Ectodermal cell (in vitro differentiated cells): ENCODE results near the gene SLC29A1.
A peak's percentile ranks its signal among the peaks of the same experiment; 100 is the strongest.
"Not testable (repeated sequence)": the region's sequence is repeated elsewhere in the genome, so short reads cannot be mapped to it uniquely, and the experiment has no call there.

ENCODE experiments used
- H3K27ac ChIP-seq: 2 replicates; pipeline ENCODE4 v1.7.0; 2013; ENCODE audit warnings: mild to moderate bottlenecking, low read depth, low read length; ENCODE audit not compliant: insufficient read depth, poor library complexity, severe bottlenecking
- H3K27me3 ChIP-seq: 2 replicates; pipeline ENCODE4 v1.7.0; 2013; ENCODE audit warnings: mild to moderate bottlenecking, low read length; ENCODE audit not compliant: insufficient read depth, control insufficient read depth, poor library complexity, severe bottlenecking
- H3K36me3 ChIP-seq: one replicate; pipeline ENCODE4 v1.7.0; 2013; ENCODE audit warnings: low read length; ENCODE audit not compliant: control insufficient read depth, insufficient read depth
- H3K4me1 ChIP-seq: one replicate; pipeline ENCODE4 v1.7.0; 2013; ENCODE audit warnings: low read length; ENCODE audit not compliant: control insufficient read depth, insufficient read depth
- H3K4me3 ChIP-seq: 2 replicates; pipeline ENCODE4 v1.7.0; 2013; ENCODE audit warnings: low read depth, low read length, control low read depth; ENCODE audit not compliant: insufficient read depth
- H3K9me3 ChIP-seq: 2 replicates; pipeline ENCODE4 v1.7.0; 2013; ENCODE audit warnings: mild to moderate bottlenecking, low read length, moderate library complexity; ENCODE audit not compliant: control insufficient read depth
- WGBS, 2 experiments: methylation state at CpG; one replicate each; pipeline ENCODE4 v1.1.7; 2013; ENCODE audit warnings: missing lambda C conversion rate in 2 of 2; 5-methylcytosine and 5-hydroxymethylcytosine counted together

The SLC29A1 gene

GRCh38 chr6:44193307-44193910 is 30.0 kb upstream of the SLC29A1 start:
- H3K36me3 ChIP-seq = no peaks in the 10 kb centered on the region
- H3K9me3 ChIP-seq = no peaks in the 10 kb centered on the region
- no peaks in the 10 kb centered on the region for H3K4me1 ChIP-seq
- WGBS, 2 experiments = 91 to 94% methylated on average over 8 of the region's 8 CpGs
- H3K27ac ChIP-seq = no peak overlapping the region
- no peak overlapping the region for H3K4me3 ChIP-seq
- no peaks in the 10 kb centered on the region for H3K27me3 ChIP-seq

GRCh38 chr6:44194326-44194725 is 29.1 kb upstream of the SLC29A1 start:
- Histone ChIP-seq H3K27ac (no peak overlapping the region), H3K27me3 (no peaks in the 10 kb centered on the region), H3K4me3 (no peak overlapping the region), H3K36me3 (no peaks in the 10 kb centered on the region), H3K4me1 (no peaks in the 10 kb centered on the region), H3K9me3 (no peaks in the 10 kb centered on the region)
- 82% methylated on average over 5 of the region's 5 CpGs for WGBS, 2 experiments

GRCh38 chr6:44196351-44196750 is 27.0 kb upstream of the SLC29A1 start:
- H3K9me3 ChIP-seq, H3K4me1 ChIP-seq, H3K36me3 ChIP-seq, H3K27me3 ChIP-seq, H3K27ac ChIP-seq, H3K4me3 ChIP-seq: not testable (repeated sequence)
- 89 to 93% methylated on average over 11 of the region's 11 CpGs for WGBS, 2 experiments

- Histone ChIP-seq H3K4me1 (peaks cover 19% of the 10 kb centered on the region), H3K4me3 (no peak overlapping the region), H3K36me3 (no peaks in the 10 kb centered on the region), H3K27ac (no peak overlapping the region), H3K9me3 (no peaks in the 10 kb centered on the region), H3K27me3 (no peaks in the 10 kb centered on the region)
- WGBS, 2 experiments = 86 to 98% methylated on average over 3 of the region's 3 CpGs
Observed at GRCh38 chr6:44198684-44199083, 24.7 kb upstream of the SLC29A1 start.

GRCh38 chr6:44199883-44200282 is 23.5 kb upstream of the SLC29A1 start:
- Histone ChIP-seq H3K4me3 (no peak overlapping the region), H3K4me1 (peaks cover 19% of the 10 kb centered on the region), H3K9me3 (no peaks in the 10 kb centered on the region), H3K27ac (no peak overlapping the region), H3K27me3 (no peaks in the 10 kb centered on the region), H3K36me3 (no peaks in the 10 kb centered on the region)
- 93 to 95% methylated on average over 4 of the region's 4 CpGs for WGBS, 2 experiments

- no peak overlapping the region for H3K27ac ChIP-seq
- H3K4me3 ChIP-seq = no peak overlapping the region
- H3K36me3 ChIP-seq = no peaks in the 10 kb centered on the region
- 88% methylated on average over 3 of the region's 3 CpGs for WGBS, 2 experiments
- peaks cover 19% of the 10 kb centered on the region for H3K4me1 ChIP-seq
- H3K27me3 ChIP-seq = no peaks in the 10 kb centered on the region
- H3K9me3 ChIP-seq = no peaks in the 10 kb centered on the region
Observed at GRCh38 chr6:44201200-44201599, 22.2 kb upstream of the SLC29A1 start.

GRCh38 chr6:44201638-44202303 is 21.6 kb upstream of the SLC29A1 start:
- Histone ChIP-seq H3K4me1 (peaks cover 22% of the 10 kb centered on the region), H3K36me3 (no peaks in the 10 kb centered on the region), H3K27me3 (no peaks in the 10 kb centered on the region), H3K9me3 (no peaks in the 10 kb centered on the region), H3K4me3 (no peak overlapping the region), H3K27ac (no peak overlapping the region)
- WGBS, 2 experiments = 89 to 94% methylated on average over 11 of the region's 11 CpGs

GRCh38 chr6:44202332-44202971 is 20.9 kb upstream of the SLC29A1 start:
- H3K4me3 ChIP-seq = no peak overlapping the region
- H3K4me1 ChIP-seq = peaks cover 25% of the 10 kb centered on the region
- no peaks in the 10 kb centered on the region for H3K27me3 ChIP-seq
- H3K36me3 ChIP-seq = no peaks in the 10 kb centered on the region
- H3K27ac ChIP-seq = peak overlapping the region; percentile 9
- no peaks in the 10 kb centered on the region for H3K9me3 ChIP-seq
- WGBS, 2 experiments = 49 to 54% methylated on average over 4 of the region's 4 CpGs

GRCh38 chr6:44202972-44203750 is 20.2 kb upstream of the SLC29A1 start:
- Histone ChIP-seq H3K9me3 (no peaks in the 10 kb centered on the region), H3K27ac (peak overlapping the region; percentile 9), H3K27me3 (no peaks in the 10 kb centered on the region), H3K4me1 (peaks cover 25% of the 10 kb centered on the region), H3K4me3 (no peak overlapping the region), H3K36me3 (no peaks in the 10 kb centered on the region)
- 68 to 70% methylated on average over 11 of the region's 11 CpGs for WGBS, 2 experiments

- WGBS, 2 experiments = 93% methylated on average over 6 of the region's 6 CpGs
- peaks cover 25% of the 10 kb centered on the region for H3K4me1 ChIP-seq
- H3K4me3 ChIP-seq = no peak overlapping the region
- H3K27me3 ChIP-seq = no peaks in the 10 kb centered on the region
- H3K9me3 ChIP-seq = no peaks in the 10 kb centered on the region
- H3K27ac ChIP-seq = no peak overlapping the region
- H3K36me3 ChIP-seq = no peaks in the 10 kb centered on the region
Observed at GRCh38 chr6:44203955-44204354, 19.4 kb upstream of the SLC29A1 start.
